ENCODE results near the gene LTB4R2.

Gene LTB4R2

GRCh38 chr14:24277606-24278321 lies 32.2 kb upstream of the LTB4R2 start:
- DNase-seq (ENCODE audit: low read depth in 2 of 2), result no peak

DNA sequence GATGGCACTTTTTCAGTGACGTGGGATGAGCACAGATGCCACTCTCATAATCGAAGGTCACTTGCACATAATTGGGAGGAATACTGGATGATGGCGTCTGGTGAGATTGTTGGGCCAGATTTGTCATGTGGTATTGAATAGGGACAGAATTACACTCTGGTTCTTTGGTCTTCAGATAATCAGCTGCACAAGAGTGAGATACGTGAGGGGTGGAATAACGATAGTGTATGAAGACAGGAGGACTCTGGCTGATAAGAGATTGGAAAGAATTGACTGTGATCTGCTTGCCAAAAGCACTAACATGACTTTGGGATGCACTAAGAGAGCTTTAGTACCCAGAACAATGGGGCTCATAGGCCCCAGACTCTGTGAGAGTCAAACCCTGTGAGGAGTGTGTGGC lies 31.5 kb upstream of the LTB4R2 start:
- no peak for DNase-seq (ENCODE audit: low read depth in 2 of 2)

DNA sequence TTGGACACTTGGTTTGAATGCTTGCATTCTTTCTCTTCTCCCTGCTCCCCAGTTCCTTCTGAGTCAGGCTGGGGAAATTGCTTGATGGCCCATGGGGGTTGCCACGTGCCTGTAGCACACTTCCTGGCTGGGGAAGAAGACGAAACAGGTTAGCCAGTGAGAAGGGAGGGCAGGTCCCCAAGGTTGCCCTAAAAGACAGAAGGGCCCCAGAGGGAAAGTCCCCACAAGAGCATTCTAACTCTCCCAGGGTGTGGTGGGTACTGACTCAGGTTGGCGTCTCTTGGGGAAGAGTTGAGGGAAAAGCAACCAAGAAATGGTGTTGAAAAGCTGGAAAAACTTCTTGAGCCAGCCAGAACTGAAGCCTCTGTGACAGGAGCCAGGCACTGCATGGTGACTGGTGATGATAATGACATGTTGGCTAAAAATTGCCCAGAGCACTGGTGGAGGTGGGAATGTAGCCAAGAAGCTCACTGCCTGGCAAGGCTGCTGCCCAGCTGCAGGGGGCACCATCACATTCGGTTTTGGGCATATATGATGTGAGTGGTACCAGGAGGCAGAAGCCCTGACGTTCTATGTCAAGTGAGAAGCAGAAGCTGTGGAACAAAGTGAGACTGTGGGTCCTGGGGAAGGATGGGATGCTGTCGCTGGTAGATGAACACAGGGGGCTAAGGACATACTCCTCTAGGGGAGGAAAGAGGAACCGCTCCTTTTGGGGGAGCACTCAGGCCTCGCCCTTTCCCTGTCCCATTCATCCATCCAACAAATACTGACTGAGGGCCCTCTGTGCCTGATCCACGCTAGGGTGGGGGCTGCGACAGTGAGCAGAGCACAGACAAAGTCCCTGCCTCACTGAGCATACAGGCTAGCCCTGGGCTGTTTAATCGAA lies 30.4 kb upstream of the LTB4R2 start:
- DNase-seq (ENCODE audit: low read depth in 2 of 2), result no peak

GRCh38 chr14:24280797-24281460 lies 29.0 kb upstream of the LTB4R2 start:
- DNase-seq (ENCODE audit: low read depth in 2 of 2), result no peak

- no peak for DNase-seq (ENCODE audit: low read depth in 2 of 2)
Observed at GRCh38 chr14:24281636-24282035, 28.3 kb upstream of the LTB4R2 start.

GRCh38 chr14:24282736-24283135 lies 27.2 kb upstream of the LTB4R2 start:
- DNase-seq (ENCODE audit: low read depth in 2 of 2), result no peak

DNA sequence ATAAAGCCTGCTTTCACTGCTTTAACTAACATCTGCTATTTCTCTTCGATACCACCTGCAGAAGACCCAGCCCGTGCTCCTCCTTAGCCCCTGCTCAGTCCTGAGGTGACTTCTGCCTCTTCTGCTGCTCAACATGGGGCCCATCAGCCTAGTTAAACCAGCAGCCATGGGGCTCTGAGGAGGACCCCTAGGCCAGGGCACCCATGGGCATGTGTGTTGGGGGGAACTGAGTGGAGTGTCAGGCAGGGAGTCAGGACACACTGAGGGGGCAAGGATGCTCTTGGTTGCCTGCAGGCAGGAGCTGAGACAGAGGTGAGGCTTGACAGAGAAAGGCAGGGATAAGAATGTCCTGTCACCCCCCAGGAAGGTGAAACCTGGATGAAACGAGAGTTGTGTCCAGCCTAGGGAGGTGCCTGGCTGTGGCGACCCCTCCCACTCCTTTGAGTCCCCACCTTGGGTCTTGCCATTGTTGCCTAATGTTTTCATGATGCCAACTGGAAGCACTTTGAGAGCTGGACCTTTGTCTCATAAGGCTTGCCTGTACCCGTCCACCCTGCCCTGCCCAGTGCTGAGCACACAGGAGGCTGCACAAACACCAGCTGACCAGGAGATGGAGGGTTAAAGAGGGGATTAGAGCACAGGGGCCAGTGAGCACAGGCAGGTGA lies 26.0 kb upstream of the LTB4R2 start:
- DNase-seq (ENCODE audit: low read depth in 2 of 2), result no peak

DNA sequence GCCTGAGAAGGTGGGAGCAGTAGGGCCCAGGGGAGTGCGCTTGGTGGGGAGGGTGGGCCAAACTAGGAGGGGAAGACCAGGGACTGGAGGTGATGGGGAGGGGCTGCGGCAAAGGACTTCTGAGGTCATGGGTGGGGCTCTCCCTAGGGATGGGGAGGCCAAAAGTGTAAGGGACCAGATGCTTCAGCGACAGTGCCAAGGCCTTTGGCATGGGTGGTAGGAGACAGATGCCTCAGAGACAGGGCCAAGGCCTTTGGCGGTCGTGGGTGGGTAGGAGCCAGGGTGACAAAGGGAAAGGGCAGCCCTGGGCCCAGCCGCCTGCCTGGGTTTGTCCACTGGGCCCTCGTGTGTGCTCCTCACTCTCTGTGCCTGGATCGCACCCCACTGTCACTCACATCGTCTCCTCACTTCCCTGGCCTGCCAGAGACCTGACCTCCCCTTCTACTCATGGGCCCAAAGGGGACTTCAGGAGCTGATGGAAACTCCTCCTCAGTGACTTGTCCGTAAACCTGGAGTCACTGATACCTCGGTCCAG lies 25.4 kb upstream of the LTB4R2 start:
- no peak for DNase-seq (ENCODE audit: low read depth in 2 of 2)

DNA sequence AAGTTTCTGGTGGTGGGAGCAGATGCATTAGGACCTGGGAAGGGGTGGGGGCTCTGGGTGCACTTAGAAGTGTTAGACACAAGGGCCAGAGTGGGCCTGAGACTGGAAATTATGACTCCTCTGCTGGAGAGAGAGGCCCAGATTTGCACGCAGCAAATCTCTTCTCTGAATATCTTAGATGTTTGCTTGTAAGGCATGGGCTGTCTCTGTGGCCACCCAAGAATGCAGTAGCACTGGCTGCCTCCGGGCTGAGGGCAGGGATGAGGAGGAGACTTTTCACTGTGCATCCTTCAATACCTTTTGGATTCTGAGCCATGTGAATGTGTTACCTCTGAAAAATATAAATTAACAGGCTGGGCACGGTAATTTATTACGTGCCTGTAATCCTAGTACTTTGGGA lies 24.6 kb upstream of the LTB4R2 start:
- no peak for DNase-seq (ENCODE audit: low read depth in 2 of 2)

- DNase-seq (ENCODE audit: low read depth in 2 of 2), result no peak
Observed at GRCh38 chr14:24286996-24287395, 22.9 kb upstream of the LTB4R2 start.

- no peak for DNase-seq (ENCODE audit: low read depth in 2 of 2)
Observed at GRCh38 chr14:24289649-24290280, 20.2 kb upstream of the LTB4R2 start.

- DNase-seq (ENCODE audit: low read depth in 2 of 2), result no peak
Observed at GRCh38 chr14:24290746-24291145, 19.2 kb upstream of the LTB4R2 start.

DNA sequence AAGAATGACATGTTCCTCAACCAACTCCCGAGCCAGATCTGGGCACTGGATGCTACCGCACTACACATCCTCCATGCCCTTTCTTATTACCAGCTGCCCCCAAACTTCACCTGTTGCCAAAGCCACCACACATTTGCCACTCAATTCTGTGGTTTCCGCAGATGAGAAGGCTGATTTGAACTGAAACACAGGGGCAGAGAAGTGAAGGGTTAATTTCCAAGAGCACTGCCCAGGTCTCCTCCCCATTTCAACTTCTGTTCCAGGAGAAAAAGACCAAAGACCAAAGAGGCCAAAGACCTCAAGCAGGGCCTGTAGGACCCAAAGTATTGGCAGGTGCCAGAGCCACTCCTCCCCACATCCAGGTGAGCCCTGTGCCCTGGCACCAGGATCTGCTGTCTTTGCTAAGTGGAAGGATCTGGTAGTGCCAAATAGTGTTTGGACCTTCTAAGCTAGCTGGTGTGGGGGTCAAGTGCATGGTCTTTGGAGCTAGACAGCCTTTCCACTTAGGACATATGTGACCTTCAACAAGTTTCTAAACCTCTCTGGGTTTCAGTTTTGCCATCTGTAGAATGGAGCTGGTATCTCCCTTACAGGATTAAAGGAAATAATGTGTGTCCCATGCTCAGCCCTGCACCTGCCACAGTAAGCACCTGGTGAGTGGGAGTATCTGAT lies 18.4 kb upstream of the LTB4R2 start:
- no peak for DNase-seq (ENCODE audit: low read depth in 2 of 2)

DNA sequence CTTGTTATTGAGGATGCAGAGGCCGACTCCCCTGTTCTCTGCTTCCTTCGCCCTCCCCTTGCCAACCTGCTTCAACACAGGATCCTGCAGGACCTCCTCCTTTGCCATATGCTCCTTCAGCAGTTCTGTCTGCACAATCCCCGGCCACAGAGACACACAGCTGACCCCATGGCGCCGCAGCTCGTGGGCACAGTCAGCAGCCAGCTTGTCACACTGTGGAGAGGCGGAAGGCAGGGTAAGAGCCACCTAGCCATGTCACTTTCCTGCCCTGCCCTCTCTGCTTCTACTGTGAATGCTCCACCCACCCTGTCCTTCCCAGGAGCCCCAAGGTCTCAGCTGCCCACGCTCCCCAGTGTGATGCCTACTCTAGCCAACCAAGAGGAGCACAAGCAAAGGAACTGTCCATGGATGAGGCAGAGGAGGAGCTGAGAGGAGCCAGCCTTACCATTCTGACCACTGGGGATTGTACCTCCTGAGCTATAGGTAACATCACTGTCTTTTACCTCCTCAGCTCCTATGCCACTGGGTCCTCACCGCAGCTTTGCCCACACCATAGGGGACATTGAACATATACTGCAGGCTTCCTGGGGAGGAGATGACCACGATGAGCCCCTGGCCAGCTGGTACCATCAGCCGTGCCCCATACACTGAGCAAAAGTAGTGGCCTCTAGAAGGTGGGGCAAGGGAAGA lies 17.7 kb upstream of the LTB4R2 start:
- DNase-seq (ENCODE audit: low read depth in 2 of 2), result no peak

GRCh38 chr14:24293525-24293924 lies 16.4 kb upstream of the LTB4R2 start:
- DNase-seq (ENCODE audit: low read depth in 2 of 2), result no peak

GRCh38 chr14:24296341-24297157 lies 13.4 kb upstream of the LTB4R2 start:
- DNase-seq (ENCODE audit: low read depth in 2 of 2), result peak; percentile 70 to 78

GRCh38 chr14:24297190-24297964 lies 12.6 kb upstream of the LTB4R2 start:
- no peak for DNase-seq (ENCODE audit: low read depth in 2 of 2)

- DNase-seq (ENCODE audit: low read depth in 2 of 2), result no peak
Observed at GRCh38 chr14:24298892-24299254, 11.1 kb upstream of the LTB4R2 start.

All from fibroblast of skin of left biceps (primary cell).